GM18498 (cell line): ENCODE data around the gene TXNDC17.
"Not testable (repeated sequence)": the region's sequence is repeated elsewhere in the genome, so short reads cannot be mapped to it uniquely, and the experiment has no call there.

Experiments used
- ATAC-seq: cut with Tn5 transposase; IDR thresholded peaks from one replicate; pipeline ENCODE4 v1.9.1; 2021; ENCODE audit warnings: mild to moderate bottlenecking, moderate library complexity; ENCODE audit not compliant: unreplicated experiment

Gene TXNDC17

GRCh38 chr17:6660101-6660500 is 19.2 kb downstream of the TXNDC17 start:
- ATAC-seq, result no peak

- ATAC-seq, result peak; percentile 79
These were observed 20.1 kb downstream of the TXNDC17 start for GRCh38 chr17:6660805-6661463.

GRCh38 chr17:6661464-6661848 is 20.6 kb downstream of the TXNDC17 start:
- no peak for ATAC-seq

GRCh38 chr17:6663200-6663599 is 22.3 kb downstream of the TXNDC17 start:
- ATAC-seq, result not testable (repeated sequence)

GRCh38 chr17:6666077-6666521 is 25.2 kb downstream of the TXNDC17 start:
- ATAC-seq, result no peak

GRCh38 chr17:6666557-6666956 is 25.7 kb downstream of the TXNDC17 start:
- ATAC-seq, result no peak

GRCh38 chr17:6667516-6667915 is 26.7 kb downstream of the TXNDC17 start:
- ATAC-seq, result no peak

GRCh38 chr17:6668219-6668618 is 27.4 kb downstream of the TXNDC17 start:
- ATAC-seq, result no peak

- ATAC-seq, result no peak
These were observed 28.0 kb downstream of the TXNDC17 start for GRCh38 chr17:6668727-6669425.

- ATAC-seq, result no peak
These were observed 28.8 kb downstream of the TXNDC17 start for GRCh38 chr17:6669479-6670212.

GRCh38 chr17:6670571-6670970 is 29.7 kb downstream of the TXNDC17 start:
- no peak for ATAC-seq

- no peak for ATAC-seq
These were observed 30.1 kb downstream of the TXNDC17 start for GRCh38 chr17:6670999-6671398.

- no peak for ATAC-seq
These were observed 30.6 kb downstream of the TXNDC17 start for GRCh38 chr17:6671431-6671830.

GRCh38 chr17:6674586-6674985 is 33.7 kb downstream of the TXNDC17 start:
- ATAC-seq, result no peak

- ATAC-seq, result no peak
These were observed 34.5 kb downstream of the TXNDC17 start for GRCh38 chr17:6675201-6675825.

- ATAC-seq, result no peak
These were observed 35.9 kb downstream of the TXNDC17 start for GRCh38 chr17:6676802-6677157.

GRCh38 chr17:6677158-6677831 is 36.4 kb downstream of the TXNDC17 start:
- no peak for ATAC-seq

- ATAC-seq, result no peak
These were observed 37.1 kb downstream of the TXNDC17 start for GRCh38 chr17:6677946-6678345.

GRCh38 chr17:6679241-6679640 is 38.4 kb downstream of the TXNDC17 start:
- ATAC-seq, result no peak

GRCh38 chr17:6681176-6681575 is 40.3 kb downstream of the TXNDC17 start:
- ATAC-seq, result no peak

GRCh38 chr17:6681671-6682070 is 40.8 kb downstream of the TXNDC17 start:
- ATAC-seq, result no peak
